ENCODE measurements around the gene FBXO40. TPM values are rescaled to one million over a fixed set of nuclear protein-coding genes. Genes with fewer than 3 reads are reported as not detected.

FBXO40 gene
- total and polyA plus RNA-seq, 2 of the 13 experiments (the other 11 are each of a cell fraction or from before 2014, with no cell fraction given), result not detected

- ChIA-PET POLR2A (no interaction called here), CTCF (ENCODE audit: low intra/inter-chr PET ratio, low total read pairs) (no interaction called here)
- H3K79me2 ChIP-seq (ENCODE audit: insufficient read depth, low read length), result no peaks in the 10 kb centered on the region
- in situ Hi-C loops (cut with HindIII; ENCODE audit: extremely low pct_ligation_motif_present, low pct_unique_long_range_greater_than_20kb) (no loop called here), intact Hi-C loops (cut with micrococcal nuclease; ENCODE audit: unreplicated experiment) (no loop called here)
- TF ChIP-seq FOXA1 (IDR thresholded peaks at IDR 0.05) (no peak), FOXA1 (CRISPR knock-in tag; IDR thresholded peaks at IDR 0.05) (no peak)
- ATAC-seq, result no peak
- WGBS (ENCODE audit: low lambda C conversion rate), result 9% methylated on average over 3 of the region's 4 CpGs
- no peak overlapping the region for H3K4me3 ChIP-seq (replicated peaks in 1 of 3; ENCODE audit: insufficient read depth in 1 of 3, low read depth in 2 of 3, low read length in 3 of 3)
- DNase-seq (ENCODE audit: low spot score), result no peak
- no peak overlapping the region for H3K27ac ChIP-seq (ENCODE audit: extremely low read length, insufficient read depth, low read length)
- no TSS peak for BruUV-seq (replicated peaks)
- H3K4me2 ChIP-seq (ENCODE audit: low read depth, low read length), result no peak overlapping the region
- H3K27me3 ChIP-seq (ENCODE audit: control insufficient read depth in 1 of 2, insufficient read depth in 2 of 2, low read length in 2 of 2), result no peaks in the 10 kb centered on the region
- H4K20me1 ChIP-seq (ENCODE audit: insufficient read depth, low read length), result no peaks in the 10 kb centered on the region
- FAIRE-seq, result no peak
- no peaks in the 10 kb centered on the region for H3K4me1 ChIP-seq (ENCODE audit: insufficient read depth, low read length)
- H3K9ac ChIP-seq (ENCODE audit: insufficient read depth, low read depth, low read length), result no peak overlapping the region
- no peaks in the 10 kb centered on the region for H3K9me3 ChIP-seq (ENCODE audit: low read length)
- no peak overlapping the region for H2AFZ ChIP-seq (ENCODE audit: low read length)
- H3K36me3 ChIP-seq (replicated peaks in 1 of 2; ENCODE audit: control insufficient read depth in 1 of 2, insufficient read depth in 2 of 2, low read length in 2 of 2), result no peaks in the 10 kb centered on the region
Observed at GRCh38 chr3:121601212-121601812, 8.1 kb downstream of the FBXO40 start.

- Histone ChIP-seq H3K4me1 (ENCODE audit: insufficient read depth, low read length) (no peaks in the 10 kb centered on the region), H2AFZ (ENCODE audit: low read length) (no peak overlapping the region), H3K9me3 (ENCODE audit: low read length) (no peaks in the 10 kb centered on the region), H3K9ac (ENCODE audit: insufficient read depth, low read depth, low read length) (no peak overlapping the region), H3K27ac (ENCODE audit: extremely low read length, insufficient read depth, low read length) (no peak overlapping the region), H3K4me2 (ENCODE audit: low read depth, low read length) (no peak overlapping the region), H3K79me2 (ENCODE audit: insufficient read depth, low read length) (no peaks in the 10 kb centered on the region), H4K20me1 (ENCODE audit: insufficient read depth, low read length) (no peaks in the 10 kb centered on the region), H3K27me3 (ENCODE audit: control insufficient read depth in 1 of 2, insufficient read depth in 2 of 2, low read length in 2 of 2) (no peaks in the 10 kb centered on the region; a peak in 1 of 5 replicates), H3K4me3 (replicated peaks in 1 of 3; ENCODE audit: insufficient read depth in 1 of 3, low read depth in 2 of 3, low read length in 3 of 3) (no peak overlapping the region), H3K36me3 (replicated peaks in 1 of 2; ENCODE audit: control insufficient read depth in 1 of 2, insufficient read depth in 2 of 2, low read length in 2 of 2) (no peaks in the 10 kb centered on the region)
- WGBS (ENCODE audit: low lambda C conversion rate), result 34% methylated on average over 2 of the region's 2 CpGs
- no peak for DNase-seq (ENCODE audit: low spot score)
- in situ Hi-C loops (cut with HindIII; ENCODE audit: extremely low pct_ligation_motif_present, low pct_unique_long_range_greater_than_20kb), result no loop called here
- FAIRE-seq, result no peak
- BruUV-seq (replicated peaks), result no TSS peak
- intact Hi-C loops (cut with micrococcal nuclease; ENCODE audit: unreplicated experiment), result no loop called here
- CTCF ChIA-PET (ENCODE audit: low intra/inter-chr PET ratio, low total read pairs), result no interaction called here
- POLR2A ChIA-PET, result no interaction called here
- ATAC-seq, result no peak
- TF ChIP-seq NPAS2 (CRISPR knock-in tag; IDR thresholded peaks at IDR 0.05; ENCODE audit: borderline replicate concordance), result no peak
- TF ChIP-seq ZNF33A (CRISPR knock-in tag; IDR thresholded peaks at IDR 0.05; ENCODE audit: borderline replicate concordance), result no peak
- no peak for TF ChIP-seq ARID4A (CRISPR knock-in tag; IDR thresholded peaks at IDR 0.05; ENCODE audit: borderline replicate concordance)
- TF ChIP-seq NRL (CRISPR knock-in tag; IDR thresholded peaks at IDR 0.05; ENCODE audit: borderline replicate concordance), result no peak
- TF ChIP-seq ZNF143 (CRISPR knock-in tag; IDR thresholded peaks at IDR 0.05), result no peak
- TF ChIP-seq CTCF (CRISPR knock-in tag; IDR thresholded peaks at IDR 0.05), result no peak
- TF ChIP-seq ATF1 (CRISPR knock-in tag; IDR thresholded peaks at IDR 0.05), result no peak
- TF ChIP-seq DBP (CRISPR knock-in tag; IDR thresholded peaks at IDR 0.05; ENCODE audit: not compliant biosample characterization), result no peak
Observed at GRCh38 chr3:121604759-121605158, 11.6 kb downstream of the FBXO40 start.

Data from HepG2 (cell line).